Peyer's patch (tissue), 4 donors: ENCODE results near the gene ZNF644. TPM values are rescaled to one million over a fixed set of nuclear protein-coding genes. Genes with fewer than 3 reads are reported as not detected.
A peak's percentile ranks its signal among the peaks of the same experiment; 100 is the strongest.
"Not testable (repeated sequence)": the region's sequence is repeated elsewhere in the genome, so short reads cannot be mapped to it uniquely, and the experiment has no call there.

Experiments
- DNase-seq, 3 donors: peaks; one replicate each; pipeline ENCODE4 v3.0.0-alpha.2; 2017 to 2019
- H3K27ac ChIP-seq, 4 donors: fragments of 200-600 bp; sonication (generic); one replicate each; pipeline ENCODE4 v1.5.1; 2016 to 2019
- H3K27me3 ChIP-seq, 2 donors: fragments of 200-600 bp; sonication (generic); one replicate each; pipeline ENCODE4 v1.5.1; 2019
- H3K36me3 ChIP-seq, 3 donors: fragments of 200-600 bp; sonication (generic); one replicate each; pipeline ENCODE4 v1.5.1; 2016 to 2019
- H3K4me1 ChIP-seq, 4 donors: fragments of 200-600 bp; sonication (generic); one replicate each; pipeline ENCODE4 v1.5.1; 2016 to 2019
- H3K4me3 ChIP-seq, 4 donors: fragments of 200-600 bp; sonication (generic); 1 replicate in 3 of 4; 2 replicates in 1 of 4; pipeline ENCODE4 v1.5.1; 2016 to 2019; ENCODE audit warnings: mild to moderate bottlenecking in 1 of 4
- H3K9me3 ChIP-seq, 4 donors: fragments of 200-600 bp; sonication (generic); one replicate each; pipeline ENCODE4 v1.5.1; 2016 to 2019; ENCODE audit warnings: mild to moderate bottlenecking in 1 of 4
- CTCF ChIP-seq, 6 experiments: fragments of 450-650 bp in 4 of 6; fragments of 200-600 bp in 2 of 6; sonication (generic) in 1 of 6; IDR thresholded peaks; one replicate each; pipeline ENCODE4 v1.5.1; 2017 to 2019; ENCODE audit warnings: antibody characterized with exemption in 6 of 6, mild to moderate bottlenecking in 3 of 6, moderate library complexity in 1 of 6
- POLR2A ChIP-seq, 2 donors: fragments of 450-650 bp; IDR thresholded peaks; one replicate each; pipeline ENCODE4 v1.5.1; 2017; ENCODE audit warnings: antibody characterized with exemption in 2 of 2, mild to moderate bottlenecking in 2 of 2, moderate library complexity in 2 of 2
- total RNA-seq, 4 donors: library from RNA; depleted of rRNA; stranded (reverse); fragments of >200 nt; gene quantifications; one replicate each; pipeline ENCODE4 v1.1.0, GENCODE V29; 2016

Gene ZNF644
- total RNA-seq, result 100 to 1,000 TPM in 1 of 4 donors, 10 to 100 TPM in 3; 46.5 to 111 (median 62.4) TPM

- peak; percentile 91 to 95 (median 91) for DNase-seq
- Histone ChIP-seq H3K27me3 (no peaks in the 10 kb centered on the region), H3K4me3 (peak within 1 kb of the TSS; percentile 69 to 97 (median 90)), H3K36me3 (no peaks in the 10 kb centered on the region), H3K4me1 (peaks cover 0 to 31% (median 11%) of the 10 kb centered on the region in 4 donors), H3K9me3 (no peaks in the 10 kb centered on the region), H3K27ac (peak within 1 kb of the TSS; percentile 96 to 100 (median 98))
- TF ChIP-seq POLR2A (IDR thresholded peaks at IDR 0.05) (peak; percentile 63 to 65), CTCF (IDR thresholded peaks at IDR 0.05) (no peak)
Measured at GRCh38 chr1:91021686-91022517, at the start of gene ZNF644. Gene ZNF644, minus strand, starts transcription at chr1:91022035. Its CDS starts 39,682 bp downstream, at chr1:90982353.

- no peak for DNase-seq
- no peak overlapping the region for H3K27ac ChIP-seq
- H3K9me3 ChIP-seq, result no peaks in the 10 kb centered on the region
- no peaks in the 10 kb centered on the region for H3K4me1 ChIP-seq
- no peaks in the 10 kb centered on the region for H3K36me3 ChIP-seq
- H3K4me3 ChIP-seq, result no peak overlapping the region
- no peak for TF ChIP-seq CTCF (IDR thresholded peaks at IDR 0.05)
- TF ChIP-seq POLR2A (IDR thresholded peaks at IDR 0.05), result no peak
- H3K27me3 ChIP-seq, result no peaks in the 10 kb centered on the region
Measured at GRCh38 chr1:91070298-91070697, 48.5 kb upstream of the ZNF644 start.

GRCh38 chr1:91066538-91066937 lies 44.7 kb upstream of the ZNF644 start:
- Histone ChIP-seq H3K36me3 (no peaks in the 10 kb centered on the region), H3K9me3 (no peaks in the 10 kb centered on the region), H3K4me1 (no peaks in the 10 kb centered on the region), H3K27me3 (no peaks in the 10 kb centered on the region), H3K27ac (no peak overlapping the region), H3K4me3 (no peak overlapping the region)
- no peak for DNase-seq
- TF ChIP-seq POLR2A (IDR thresholded peaks at IDR 0.05) (no peak), CTCF (IDR thresholded peaks at IDR 0.05) (no peak)

GRCh38 chr1:91065337-91065736 lies 43.5 kb upstream of the ZNF644 start:
- Histone ChIP-seq H3K4me3 (no peak overlapping the region), H3K36me3 (no peaks in the 10 kb centered on the region), H3K9me3 (no peaks in the 10 kb centered on the region), H3K4me1 (no peaks in the 10 kb centered on the region), H3K27ac (peak overlapping the region in 1 of 4 donors; percentile 50), H3K27me3 (no peaks in the 10 kb centered on the region)
- TF ChIP-seq CTCF (IDR thresholded peaks at IDR 0.05) (no peak), POLR2A (IDR thresholded peaks at IDR 0.05) (no peak)
- DNase-seq, result peak in 1 of 3 donors; percentile 61

GRCh38 chr1:91063403-91063802 lies 41.6 kb upstream of the ZNF644 start:
- H3K9me3 ChIP-seq, H3K27me3 ChIP-seq, H3K4me1 ChIP-seq, H3K36me3 ChIP-seq, H3K27ac ChIP-seq, H3K4me3 ChIP-seq: not testable (repeated sequence)
- peak in 1 of 3 donors; percentile 48 for DNase-seq

- H3K4me1 ChIP-seq, result peaks cover 0 to 2% (median 0%) of the 10 kb centered on the region in 4 donors
- no peak overlapping the region for H3K4me3 ChIP-seq
- DNase-seq, result no peak
- no peak for TF ChIP-seq CTCF (IDR thresholded peaks at IDR 0.05)
- no peak for TF ChIP-seq POLR2A (IDR thresholded peaks at IDR 0.05)
- no peaks in the 10 kb centered on the region for H3K9me3 ChIP-seq
- no peaks in the 10 kb centered on the region for H3K27me3 ChIP-seq
- no peaks in the 10 kb centered on the region for H3K36me3 ChIP-seq
- no peak overlapping the region for H3K27ac ChIP-seq
Measured at GRCh38 chr1:91059157-91059556, 37.3 kb upstream of the ZNF644 start.
